ENCODE data around the gene ALG5. TPM values are rescaled to one million over a fixed set of nuclear protein-coding genes. Genes with fewer than 3 reads are reported as not detected.

ALG5 gene
- total RNA-seq, 1 experiment from 2014 or later: 27.0 TPM

DNA sequence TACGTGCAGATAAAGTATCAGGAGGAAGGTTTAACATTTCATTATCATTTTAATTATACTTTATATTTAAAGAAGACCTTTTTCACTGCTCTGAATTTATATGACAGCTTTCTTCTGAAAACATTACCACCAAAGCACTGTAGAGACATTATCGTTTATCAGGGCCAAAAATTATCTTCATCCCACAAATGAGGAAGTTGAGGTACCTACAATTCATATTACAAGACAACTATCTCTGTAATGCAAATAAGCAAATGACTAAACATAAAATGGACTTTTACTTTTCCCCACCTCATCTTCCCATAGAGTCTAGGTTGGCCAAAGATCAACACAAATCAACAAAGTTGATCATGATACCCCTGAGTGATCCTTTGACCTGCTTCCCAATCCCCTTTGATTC is 48.2 kb downstream of the ALG5 start:
- no peaks in the 10 kb centered on the region for H4K20me1 ChIP-seq (ENCODE audit: control insufficient read depth, insufficient read depth, insufficient read length)
- H3K4me3 Mint-ChIP-seq: no peak overlapping the region
- DNase-seq: no peak
- no peaks in the 10 kb centered on the region for H3K79me1 ChIP-seq (ENCODE audit: insufficient read depth, low read depth, low read length, poor library complexity, severe bottlenecking)
- no peak overlapping the region for H4K91ac ChIP-seq (ENCODE audit: insufficient read length, low read depth, low read length)
- no peak overlapping the region for H4K5ac ChIP-seq (ENCODE audit: insufficient read length, low read depth, low read length)
- H3K79me2 ChIP-seq (ENCODE audit: insufficient read depth, low read length): no peaks in the 10 kb centered on the region
- H2AK5ac ChIP-seq (ENCODE audit: insufficient read length, low read length): no peak overlapping the region
- no peak overlapping the region for H3T11ph ChIP-seq (ENCODE audit: low read length)
- H3K14ac ChIP-seq (ENCODE audit: insufficient read depth, low read length): no peak overlapping the region
- H2AFZ ChIP-seq (ENCODE audit: low read length): no peak overlapping the region
- no peaks in the 10 kb centered on the region for H3K9me3 ChIP-seq (ENCODE audit: control insufficient read depth, low read depth, low read length)
- H3K9ac ChIP-seq (ENCODE audit: extremely low read depth, insufficient read length, low read length): no peak overlapping the region
- H3K27me3 Mint-ChIP-seq (ENCODE audit: low read depth): no peaks in the 10 kb centered on the region
- H3K27ac Mint-ChIP-seq: no peak overlapping the region
- H3K27me3 ChIP-seq (ENCODE audit: insufficient read depth, low read length): no peaks in the 10 kb centered on the region
- TF ChIP-seq, protein P1, sequence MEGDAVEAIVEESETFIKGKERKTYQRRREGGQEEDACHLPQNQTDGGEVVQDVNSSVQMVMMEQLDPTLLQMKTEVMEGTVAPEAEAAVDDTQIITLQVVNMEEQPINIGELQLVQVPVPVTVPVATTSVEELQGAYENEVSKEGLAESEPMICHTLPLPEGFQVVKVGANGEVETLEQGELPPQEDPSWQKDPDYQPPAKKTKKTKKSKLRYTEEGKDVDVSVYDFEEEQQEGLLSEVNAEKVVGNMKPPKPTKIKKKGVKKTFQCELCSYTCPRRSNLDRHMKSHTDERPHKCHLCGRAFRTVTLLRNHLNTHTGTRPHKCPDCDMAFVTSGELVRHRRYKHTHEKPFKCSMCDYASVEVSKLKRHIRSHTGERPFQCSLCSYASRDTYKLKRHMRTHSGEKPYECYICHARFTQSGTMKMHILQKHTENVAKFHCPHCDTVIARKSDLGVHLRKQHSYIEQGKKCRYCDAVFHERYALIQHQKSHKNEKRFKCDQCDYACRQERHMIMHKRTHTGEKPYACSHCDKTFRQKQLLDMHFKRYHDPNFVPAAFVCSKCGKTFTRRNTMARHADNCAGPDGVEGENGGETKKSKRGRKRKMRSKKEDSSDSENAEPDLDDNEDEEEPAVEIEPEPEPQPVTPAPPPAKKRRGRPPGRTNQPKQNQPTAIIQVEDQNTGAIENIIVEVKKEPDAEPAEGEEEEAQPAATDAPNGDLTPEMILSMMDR (conservative IDR thresholded peaks at IDR 0.05): no peak
- no peak overlapping the region for H2BK15ac ChIP-seq (ENCODE audit: low read depth, low read length)
- H3K4me1 ChIP-seq (ENCODE audit: insufficient read depth, low read length): no peaks in the 10 kb centered on the region
- no peak overlapping the region for H3K56ac ChIP-seq (ENCODE audit: insufficient read length, low read depth, low read length)
- H2BK120ac ChIP-seq (ENCODE audit: low read depth, low read length, poor library complexity, severe bottlenecking): no peak overlapping the region
- no peaks in the 10 kb centered on the region; a peak in 1 of 4 replicates for H3K4me1 Mint-ChIP-seq
- H2BK12ac ChIP-seq (ENCODE audit: insufficient read length, low read depth, low read length): no peak overlapping the region
- H3K36me3 Mint-ChIP-seq (ENCODE audit: insufficient read depth in 1 of 3, low read depth in 3 of 3): peaks cover 2 to 18% (median 9%) of the 10 kb centered on the region in 3 experiments; a peak in 5 of 7 replicates
- H3K4ac ChIP-seq (ENCODE audit: low read depth, low read length): no peak overlapping the region
- no peak overlapping the region for H3K18ac ChIP-seq (ENCODE audit: insufficient read length, low read depth, low read length)
- H3K27ac ChIP-seq (ENCODE audit: insufficient read length, low read depth, low read length): no peak overlapping the region
- no peak overlapping the region for H3K23ac ChIP-seq (ENCODE audit: insufficient read length, low read depth, low read length)
- no peaks in the 10 kb centered on the region for H3K9me3 Mint-ChIP-seq
- no peaks in the 10 kb centered on the region for H3K23me2 ChIP-seq (ENCODE audit: insufficient read length, low read depth, low read length, poor library complexity, severe bottlenecking)
- no peak overlapping the region for H2BK20ac ChIP-seq (ENCODE audit: low read depth, low read length, poor library complexity, severe bottlenecking)
- no CpG with 5 or more reads among the region's 2 CpGs for WGBS (ENCODE audit: extremely low coverage, insufficient read length, low lambda C conversion rate)
- H3K4me2 ChIP-seq (ENCODE audit: insufficient read depth, insufficient read length, low read length): no peak overlapping the region
- no peak overlapping the region for H2BK5ac ChIP-seq (ENCODE audit: insufficient read length, low read length)
- H4K8ac ChIP-seq (replicated peaks; ENCODE audit: insufficient read length, low read depth, low read length): no peak overlapping the region
